NCI-H2081 treated with DMSO at 0.1 percent for 48 hours (cell line): Measurements from ENCODE around the gene FIBP.

Source experiments
- DNase-seq: peaks from one replicate; lab custom pipeline; 2025; lab: John Stamatoyannopoulos, UW

Gene FIBP

GRCh38 chr11:65870706-65871681 lies 17.3 kb downstream of the FIBP start:
- DNase-seq: no peak

- DNase-seq: no peak
Observed at GRCh38 chr11:65870307-65870658, 18.0 kb downstream of the FIBP start.

DNA sequence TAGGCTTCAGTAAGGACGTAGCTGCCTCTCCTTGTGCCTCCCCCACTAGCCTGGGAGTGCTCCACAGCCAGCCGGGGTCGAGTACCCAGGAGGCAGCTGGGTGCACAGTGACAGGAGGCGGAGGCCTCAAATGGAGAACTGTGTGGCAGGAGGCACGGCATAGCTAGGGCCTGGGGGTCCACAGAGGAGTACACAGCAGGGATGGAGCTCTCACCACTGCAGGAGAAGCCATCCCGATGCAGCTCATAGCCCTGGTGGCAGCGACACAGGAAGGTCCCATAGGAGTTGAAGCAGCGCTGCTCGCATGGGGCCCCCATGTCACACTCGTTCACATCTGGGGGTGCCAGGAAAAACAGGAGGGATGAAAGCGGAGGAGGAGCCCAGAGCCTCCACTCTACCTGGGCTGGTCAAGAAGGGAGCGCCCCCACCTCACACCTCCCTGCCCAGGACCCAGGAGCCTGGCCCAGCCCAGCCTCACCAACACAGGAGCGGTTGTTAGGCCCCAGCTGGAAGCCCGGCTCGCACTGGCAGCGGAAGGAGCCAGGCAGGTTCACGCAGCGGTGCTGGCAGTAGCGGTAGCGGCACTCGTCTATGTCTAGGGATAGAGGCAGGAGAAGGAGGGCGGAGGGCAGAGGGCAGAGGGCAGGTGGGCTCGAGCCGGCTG lies 18.5 kb downstream of the FIBP start:
- no peak for DNase-seq

DNA sequence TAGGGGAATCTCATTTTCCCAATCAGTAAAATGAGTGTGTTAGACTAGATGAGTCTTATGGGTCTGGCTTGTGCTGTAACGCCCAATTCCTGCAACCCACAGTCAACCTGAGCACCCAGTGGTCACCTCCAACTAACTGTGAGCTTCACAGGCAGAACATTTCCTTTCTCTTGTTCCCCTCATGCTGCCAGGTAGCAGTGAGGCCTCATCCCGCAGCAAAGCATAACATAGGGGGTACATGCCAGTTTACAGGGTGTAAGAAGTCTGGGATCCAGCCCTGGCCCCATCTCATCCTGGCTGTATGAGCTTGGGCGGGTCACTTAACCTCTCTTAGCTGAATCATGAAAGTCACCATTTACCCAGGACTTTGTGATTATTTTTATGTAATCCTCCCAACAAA lies 19.4 kb downstream of the FIBP start:
- no peak for DNase-seq

DNA sequence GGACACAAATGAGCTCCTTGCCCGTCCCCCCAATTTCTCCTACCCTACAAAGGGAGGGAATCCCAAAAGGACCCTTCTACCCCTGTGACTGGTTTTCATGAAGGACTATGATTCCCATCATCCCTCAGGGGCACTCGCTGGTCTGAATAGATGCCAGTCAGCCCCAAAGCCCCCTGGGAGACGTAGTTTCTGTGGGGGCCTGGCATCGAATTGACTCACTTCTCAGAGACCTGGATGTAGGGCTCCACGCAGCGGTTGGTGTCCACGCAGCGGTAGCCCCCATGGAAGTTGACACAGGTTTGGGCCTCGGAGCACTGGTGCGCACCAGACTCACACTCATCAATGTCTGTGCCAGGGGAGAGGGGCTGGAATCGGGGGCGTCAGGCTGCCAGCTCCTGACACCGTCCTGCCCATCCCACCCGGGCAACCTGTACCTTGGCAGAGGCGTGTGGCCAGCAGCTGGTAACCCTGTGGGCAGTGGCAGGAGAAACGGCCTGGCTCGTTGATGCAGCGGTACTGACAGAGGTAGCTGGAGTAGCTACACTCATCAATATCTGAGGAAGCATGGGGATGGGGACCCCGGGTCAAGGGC lies 20.1 kb downstream of the FIBP start:
- DNase-seq: no peak

GRCh38 chr11:65867284-65868071 lies 20.8 kb downstream of the FIBP start:
- no peak for DNase-seq

- no peak for DNase-seq
Observed at GRCh38 chr11:65866509-65867283, 21.6 kb downstream of the FIBP start.

DNA sequence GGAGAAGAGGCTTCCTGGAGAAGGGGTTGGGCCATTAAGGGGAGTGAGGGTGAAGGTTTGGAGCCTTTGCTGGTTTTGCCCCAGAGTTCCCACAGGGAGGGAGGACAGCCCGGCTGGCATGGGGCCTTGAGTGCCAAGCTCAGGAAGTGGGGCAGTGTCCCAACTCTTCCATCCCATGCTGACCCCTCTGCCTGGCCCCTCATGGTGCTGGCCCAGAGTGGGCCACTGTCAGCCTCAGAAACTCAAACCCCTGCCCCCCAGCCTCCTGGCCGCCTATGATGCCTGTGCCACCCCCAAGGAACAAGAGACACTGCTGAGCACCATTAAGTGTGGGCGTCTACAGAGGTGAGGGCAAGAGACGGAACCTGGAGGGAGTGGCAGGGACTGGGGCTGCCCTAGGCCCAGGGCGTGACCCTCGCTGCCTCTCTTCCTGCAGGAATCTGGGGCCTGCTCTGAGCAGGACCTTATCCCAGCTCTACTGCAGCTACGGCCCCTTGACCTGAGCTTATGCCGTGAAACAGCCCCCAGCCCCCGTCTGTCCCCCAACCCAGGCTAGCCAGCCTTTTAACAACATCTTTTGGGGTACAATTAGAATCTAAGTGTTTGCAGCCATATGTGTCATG lies 22.6 kb downstream of the FIBP start:
- DNase-seq: no peak

GRCh38 chr11:65864706-65865471 lies 23.4 kb downstream of the FIBP start:
- DNase-seq: no peak

- no peak for DNase-seq
Observed at GRCh38 chr11:65863889-65864705, 24.2 kb downstream of the FIBP start.

- DNase-seq: no peak
Observed at GRCh38 chr11:65862941-65863888, 25.1 kb downstream of the FIBP start.

GRCh38 chr11:65862191-65862735 lies 26.0 kb downstream of the FIBP start:
- no peak for DNase-seq

- no peak for DNase-seq
Observed at GRCh38 chr11:65861533-65862183, 26.6 kb downstream of the FIBP start.

DNA sequence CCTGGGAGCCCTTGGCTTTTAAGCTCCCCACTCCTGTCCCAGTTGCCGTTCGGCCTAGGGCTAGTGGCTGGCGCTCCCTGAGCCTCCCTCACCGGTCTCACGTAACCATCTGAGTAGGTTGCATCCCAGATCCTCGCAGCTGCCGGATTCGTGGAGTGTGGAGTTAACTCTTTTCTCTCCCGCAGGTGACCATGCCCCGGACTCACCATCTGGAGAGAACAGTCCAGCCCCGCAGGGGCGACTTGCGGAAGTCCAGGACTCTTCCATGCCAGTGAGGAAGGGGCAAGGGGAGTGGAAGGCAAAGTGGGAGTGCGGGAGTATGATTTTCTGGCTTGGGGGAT lies 27.1 kb downstream of the FIBP start:
- no peak for DNase-seq

- peak; percentile 60 for DNase-seq
Observed at GRCh38 chr11:65860278-65861164, 27.8 kb downstream of the FIBP start, which contains the start of gene MUS81. MUS81 (plus strand) TSS chr11:65860433; CDS start chr11:65860754, 321 bp downstream.

GRCh38 chr11:65859812-65860277 lies 28.4 kb downstream of the FIBP start:
- DNase-seq: no peak
